ENCODE results near the gene GRM7.

Gene GRM7

DNA sequence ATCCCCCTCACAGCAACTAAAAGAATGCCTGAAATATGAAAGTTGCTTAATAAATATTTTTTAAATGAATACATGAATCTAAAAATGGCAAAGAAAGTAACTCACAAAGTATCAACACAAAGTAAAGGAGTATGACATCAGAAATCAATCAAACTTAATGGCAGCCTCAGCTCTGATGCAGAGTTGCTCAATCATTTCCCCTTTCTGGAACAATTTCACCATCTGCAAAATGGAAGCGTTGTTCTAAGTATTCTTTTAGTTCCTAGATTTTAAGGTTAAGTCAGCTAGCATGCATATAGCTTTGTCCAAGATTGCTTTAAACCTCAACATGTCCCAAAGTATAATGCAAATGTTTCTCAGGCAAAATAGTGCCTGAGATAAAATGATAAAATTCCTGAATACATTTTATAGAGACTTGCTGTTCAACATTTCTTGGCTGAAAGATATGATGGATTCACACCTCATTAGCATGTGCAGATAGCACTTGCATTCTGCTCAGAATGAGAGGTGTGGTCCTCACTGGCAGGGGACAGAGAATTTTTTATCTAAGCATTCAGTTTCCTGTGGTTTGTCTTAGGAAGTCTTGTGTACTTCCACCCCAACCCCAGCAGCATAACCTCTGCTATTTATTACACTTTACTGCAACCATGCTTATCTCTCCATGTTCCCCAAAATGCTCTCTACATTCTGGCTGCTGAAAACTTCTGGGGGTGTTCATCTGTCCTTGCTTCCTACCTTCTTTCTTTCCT is 429.3 kb downstream of the GRM7 start:
- no peak for FAIRE-seq
- DNase-seq (ENCODE audit: insufficient read length, low spot score), result no peak

DNA sequence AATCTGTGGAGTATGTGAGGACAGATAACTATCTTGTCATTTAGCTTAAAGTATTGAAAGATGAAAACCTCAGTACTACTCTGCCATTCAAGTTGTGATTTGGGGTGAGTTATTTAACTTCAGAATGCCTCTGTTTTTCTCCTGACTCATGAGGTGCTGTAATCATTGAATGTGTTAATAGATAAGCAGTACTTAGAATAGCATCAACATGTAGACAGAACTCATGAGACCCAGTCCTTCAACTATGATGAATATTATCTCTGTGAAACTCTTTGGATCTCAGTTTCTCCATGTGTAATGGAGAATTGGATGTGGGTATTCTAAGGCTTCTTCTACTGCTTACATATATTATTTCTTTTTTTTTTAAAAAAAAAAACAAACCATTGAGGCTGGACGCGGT is 431.4 kb downstream of the GRM7 start:
- no peak for FAIRE-seq
- no peak for DNase-seq (ENCODE audit: insufficient read length, low spot score)

DNA sequence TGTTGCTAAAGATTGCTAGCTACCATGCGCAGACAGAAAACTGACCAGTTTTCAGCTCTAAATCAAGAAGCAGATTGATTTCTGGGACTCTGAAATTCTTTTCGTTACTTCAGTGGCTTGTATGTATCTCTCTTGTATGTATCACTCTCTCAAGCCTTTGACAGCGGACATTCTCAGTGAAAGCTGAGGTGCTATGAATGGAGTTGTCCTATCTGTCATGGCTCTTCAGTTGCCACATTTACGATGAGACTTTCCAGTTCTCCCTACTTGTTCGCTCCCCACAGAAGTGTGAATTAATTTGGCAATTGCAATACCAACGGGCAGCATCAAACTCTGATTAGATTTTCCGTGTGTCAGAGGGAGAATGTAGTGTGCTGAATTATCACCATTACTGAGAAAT is 432.4 kb downstream of the GRM7 start:
- no peak for FAIRE-seq

DNA sequence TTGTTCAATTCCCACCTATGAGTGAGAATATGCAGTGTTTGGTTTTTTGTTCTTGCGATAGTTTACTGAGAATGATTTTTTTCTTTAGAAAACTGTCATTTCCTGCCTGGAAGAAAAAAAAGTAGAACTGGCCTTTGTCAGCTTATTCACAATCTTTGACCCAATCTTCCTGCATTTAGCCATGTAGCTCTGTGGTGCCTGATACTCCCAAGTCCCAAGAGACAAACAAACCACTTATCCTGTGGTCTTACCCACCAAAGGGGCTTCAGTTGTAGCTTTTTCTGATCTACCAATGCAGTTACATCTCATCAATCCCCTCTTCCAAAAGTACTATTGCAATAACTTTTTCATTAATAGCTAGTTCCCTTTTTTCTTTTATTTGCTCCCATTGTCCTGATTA is 444.6 kb downstream of the GRM7 start:
- DNase-seq (ENCODE audit: insufficient read length, low spot score) (no peak), FAIRE-seq (no peak)

More for the DNA sequence above, 432.4 kb downstream of the GRM7 start:
- DNase-seq (ENCODE audit: insufficient read length, low spot score), result no peak

DNA sequence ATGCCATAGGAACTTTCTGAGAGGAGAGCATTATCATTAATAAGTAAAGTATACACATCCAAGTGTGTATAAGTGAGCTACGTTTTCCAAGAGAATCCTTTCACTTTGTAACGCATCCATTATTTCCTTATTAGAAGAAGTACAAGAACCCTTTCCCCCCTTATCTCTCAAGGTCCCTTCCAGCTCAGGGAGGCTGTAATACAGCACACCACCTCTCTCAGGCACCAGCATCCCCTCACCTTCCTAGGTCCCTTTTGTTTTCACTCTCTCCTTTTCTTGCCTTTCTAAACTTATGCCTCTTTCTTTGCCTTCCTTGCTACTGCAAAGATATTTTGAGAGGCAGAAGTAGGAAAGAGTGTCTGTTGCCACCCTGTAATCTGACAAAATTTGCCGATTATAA is 446.0 kb downstream of the GRM7 start:
- DNase-seq (ENCODE audit: insufficient read length, low spot score), result no peak
- FAIRE-seq, result no peak

DNA sequence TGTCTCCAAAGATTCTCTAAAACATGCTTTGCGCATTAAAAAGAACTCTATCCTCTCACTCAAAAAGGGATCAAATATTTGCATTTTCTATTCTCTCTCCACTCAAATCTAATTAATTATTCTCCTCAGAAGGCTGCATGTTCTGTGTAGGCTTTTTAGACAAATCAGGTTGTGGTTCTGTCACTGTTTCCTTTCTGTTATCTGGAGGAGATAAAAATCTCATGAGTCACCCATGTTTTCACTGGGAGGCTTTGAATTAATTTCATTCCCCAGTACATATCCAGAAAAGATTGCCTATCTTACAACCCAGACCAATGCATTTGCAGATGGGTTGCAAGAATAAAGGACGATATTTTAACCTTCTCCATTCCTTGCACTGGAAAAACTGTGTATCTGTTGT is 446.5 kb downstream of the GRM7 start:
- DNase-seq (ENCODE audit: insufficient read length, low spot score), result no peak
- no peak for FAIRE-seq

DNA sequence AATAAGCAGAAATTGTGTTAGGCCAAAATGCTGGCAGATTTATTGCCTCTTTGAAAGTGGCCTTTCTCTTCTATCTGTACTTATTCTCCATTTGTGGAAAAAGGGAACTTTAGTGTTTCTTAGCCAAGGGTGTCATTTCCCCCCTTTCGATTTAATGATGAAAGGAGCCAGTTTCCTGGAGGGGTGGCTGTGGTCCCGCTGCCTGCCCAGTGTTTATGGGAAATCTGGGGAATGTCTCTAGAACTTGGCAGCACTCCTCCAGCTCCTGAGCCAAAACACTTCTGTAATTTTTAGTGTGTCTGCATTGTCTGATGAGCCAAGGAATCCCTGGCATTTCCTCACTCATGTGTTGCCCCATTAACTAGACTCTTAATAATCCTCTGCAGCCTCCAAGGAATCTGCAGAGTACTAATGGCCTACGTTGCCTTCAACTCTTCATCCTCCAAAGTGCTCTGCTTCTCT is 448.8 kb downstream of the GRM7 start:
- DNase-seq (ENCODE audit: insufficient read length, low spot score) (no peak), FAIRE-seq (no peak)

DNA sequence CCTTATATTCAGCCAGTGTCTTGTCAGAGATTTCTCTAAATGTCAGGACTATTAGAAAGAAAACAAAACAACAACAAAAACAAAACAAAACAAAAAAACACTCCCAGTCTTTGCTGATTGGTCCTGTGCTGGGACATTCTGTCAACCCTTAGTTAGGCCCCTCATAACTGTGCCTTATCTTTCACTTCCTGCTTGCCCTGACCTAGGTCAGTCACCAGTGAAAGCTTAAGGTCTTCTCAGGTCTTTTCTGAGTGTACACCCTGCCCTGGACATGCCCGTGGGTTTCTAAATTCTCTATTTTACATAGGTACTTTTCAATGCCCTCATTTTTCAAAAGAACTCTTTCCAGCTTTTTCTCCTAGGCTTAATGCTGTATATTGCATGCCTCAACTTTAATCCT is 454.1 kb downstream of the GRM7 start:
- DNase-seq (ENCODE audit: insufficient read length, low spot score), result no peak
- FAIRE-seq, result no peak

DNA sequence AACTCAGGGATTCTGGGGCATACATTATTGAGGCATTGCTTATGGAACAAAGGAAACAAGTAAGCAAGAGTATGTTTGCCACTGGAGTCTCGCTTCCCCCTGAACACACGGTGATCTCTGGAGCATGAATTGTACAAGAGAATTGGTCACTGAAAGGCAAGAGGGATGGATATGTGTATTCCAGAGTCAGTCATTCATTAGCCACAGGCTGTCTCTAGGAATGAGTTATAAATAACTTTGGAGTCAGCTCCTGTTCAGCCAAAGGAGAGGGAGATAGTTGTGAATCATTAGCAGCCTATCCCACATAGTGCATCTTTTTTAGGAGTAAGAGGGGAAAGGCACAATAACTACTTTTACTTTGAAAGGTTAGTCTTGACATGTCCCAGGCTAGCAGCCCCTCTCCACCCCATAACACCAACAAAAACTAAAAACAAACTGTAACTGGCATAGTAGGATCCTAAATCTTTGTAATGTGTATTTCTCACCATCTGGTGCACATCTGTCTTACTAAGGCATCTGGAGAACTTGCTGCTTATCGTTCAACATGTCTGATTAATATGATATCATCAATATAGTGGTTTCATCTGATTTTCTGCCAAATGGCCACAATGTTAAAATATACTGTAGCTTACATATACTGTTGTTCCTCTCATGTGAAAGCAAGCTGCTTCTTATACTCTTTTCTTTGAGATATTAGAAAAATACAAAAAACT is 462.2 kb downstream of the GRM7 start:
- FAIRE-seq (no peak), DNase-seq (ENCODE audit: insufficient read length, low spot score) (no peak)

DNA sequence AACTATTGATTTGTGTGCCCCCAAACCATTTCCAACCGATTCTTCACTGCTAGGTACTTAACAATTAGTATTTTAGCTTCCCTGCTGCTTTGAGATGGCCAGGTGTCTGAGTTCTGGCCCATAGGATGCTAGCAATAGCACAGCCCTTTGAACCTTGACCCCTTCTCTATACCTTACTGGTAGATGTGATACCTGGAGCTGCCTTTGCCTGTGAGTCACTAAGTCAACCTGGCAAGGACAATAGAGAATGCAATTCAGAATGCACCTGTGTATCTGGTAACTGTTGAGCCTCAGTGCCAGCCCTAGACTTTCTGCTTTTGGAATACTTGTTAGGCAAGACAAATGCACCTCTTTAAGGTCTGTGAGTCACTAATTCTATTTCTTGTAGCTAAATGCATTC is 467.4 kb downstream of the GRM7 start:
- no peak for DNase-seq (ENCODE audit: insufficient read length, low spot score)
- no peak for FAIRE-seq

DNA sequence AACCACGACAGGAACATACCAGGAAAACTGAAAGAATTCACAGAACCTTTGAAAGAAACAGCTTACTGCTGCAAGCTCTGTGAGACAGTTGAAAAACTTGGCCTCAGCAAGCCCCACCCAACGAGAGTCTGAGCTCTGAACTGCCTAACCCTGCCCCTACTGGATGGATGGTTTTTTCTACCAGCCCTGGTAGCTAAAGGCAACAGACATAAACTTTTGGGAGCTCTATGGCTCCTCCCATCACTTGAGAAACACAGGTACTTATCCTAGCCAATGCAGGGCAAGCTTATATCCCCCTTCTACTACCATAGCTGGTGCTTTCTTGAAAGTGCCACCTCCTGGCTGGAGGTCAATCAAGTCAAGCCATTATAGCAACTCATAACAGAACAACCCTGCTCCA is 471.8 kb downstream of the GRM7 start:
- FAIRE-seq (no peak), DNase-seq (ENCODE audit: insufficient read length, low spot score) (no peak)

DNA sequence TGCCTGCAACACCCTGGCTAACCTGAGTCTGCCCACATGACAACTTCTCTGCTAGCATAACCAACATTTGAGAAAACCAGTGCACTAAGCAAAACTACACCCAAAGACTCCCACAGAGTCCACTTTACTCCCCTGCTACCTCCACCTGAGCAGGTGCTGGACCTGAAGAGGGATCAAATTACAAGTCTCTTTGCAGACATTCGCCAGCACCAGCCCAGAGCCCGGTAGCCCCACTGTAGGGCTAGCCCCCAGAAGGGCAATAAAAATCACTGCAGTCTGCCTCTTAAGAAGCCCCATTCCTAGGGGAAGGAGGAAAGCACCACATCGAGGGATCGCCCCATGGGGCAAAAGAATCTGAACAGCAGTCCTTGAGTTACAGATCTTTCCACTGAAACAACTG is 472.2 kb downstream of the GRM7 start:
- DNase-seq (ENCODE audit: insufficient read length, low spot score), result no peak
- no peak for FAIRE-seq

DNA sequence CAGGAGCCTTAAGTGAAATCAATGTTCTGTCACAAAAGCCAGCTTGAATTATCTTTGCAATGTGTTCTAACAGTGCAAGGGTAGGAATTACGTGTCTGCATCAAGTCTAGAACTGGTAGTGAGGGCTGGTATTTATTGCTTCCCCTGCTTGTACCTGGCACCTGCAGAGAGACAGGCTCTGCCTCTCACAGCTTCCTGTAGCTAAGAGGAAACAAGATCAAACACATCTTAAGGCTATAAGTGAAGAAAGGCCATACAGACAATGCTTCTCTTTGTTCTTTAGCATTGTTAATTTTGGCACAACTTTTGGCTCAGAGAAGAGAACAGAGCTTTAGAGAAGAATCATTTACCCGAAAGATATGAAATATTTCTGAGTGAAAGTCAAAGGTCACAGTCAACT is 479.9 kb downstream of the GRM7 start:
- no peak for DNase-seq (ENCODE audit: insufficient read length, low spot score)

DNA sequence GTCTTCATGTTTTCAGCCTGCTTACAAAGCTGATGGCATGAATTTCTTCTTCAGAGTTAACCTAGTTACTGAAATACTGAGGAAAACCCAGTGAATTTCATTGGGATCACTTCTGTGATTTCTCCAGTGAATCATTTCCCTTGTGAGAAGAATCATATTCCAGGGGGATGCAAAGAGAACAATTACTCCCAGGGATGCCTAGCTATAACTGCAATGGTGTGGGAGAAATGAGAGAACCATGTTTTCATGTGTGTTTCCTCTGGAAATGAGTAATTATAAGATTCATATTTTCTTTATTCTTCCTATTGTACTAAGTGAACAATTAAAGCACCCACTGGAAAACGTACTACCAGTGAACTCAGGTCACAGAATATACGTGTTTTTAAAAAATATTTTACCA is 485.4 kb downstream of the GRM7 start:
- FAIRE-seq (no peak), DNase-seq (ENCODE audit: insufficient read length, low spot score) (no peak)

More for the DNA sequence above, 479.9 kb downstream of the GRM7 start:
- FAIRE-seq, result no peak

DNA sequence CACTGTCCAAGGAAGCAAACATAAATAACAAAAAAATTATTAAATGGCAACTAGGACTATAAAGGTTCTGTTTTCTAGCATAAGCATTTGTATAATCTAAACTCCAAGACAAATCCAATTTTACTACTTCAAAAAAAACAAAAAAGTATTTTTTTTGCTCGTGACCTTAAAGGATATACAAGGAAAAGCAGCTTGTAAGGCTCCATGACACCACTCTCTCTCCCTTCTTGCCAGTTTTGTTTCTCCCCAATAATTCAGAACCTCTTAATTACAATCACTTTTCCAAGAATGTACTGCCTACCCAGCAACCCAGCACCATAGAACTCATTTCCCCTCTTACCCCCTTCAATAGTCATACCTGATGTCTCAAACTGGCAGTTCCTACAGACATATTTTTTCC is 496.2 kb downstream of the GRM7 start:
- FAIRE-seq (no peak), DNase-seq (ENCODE audit: insufficient read length, low spot score) (no peak)

DNA sequence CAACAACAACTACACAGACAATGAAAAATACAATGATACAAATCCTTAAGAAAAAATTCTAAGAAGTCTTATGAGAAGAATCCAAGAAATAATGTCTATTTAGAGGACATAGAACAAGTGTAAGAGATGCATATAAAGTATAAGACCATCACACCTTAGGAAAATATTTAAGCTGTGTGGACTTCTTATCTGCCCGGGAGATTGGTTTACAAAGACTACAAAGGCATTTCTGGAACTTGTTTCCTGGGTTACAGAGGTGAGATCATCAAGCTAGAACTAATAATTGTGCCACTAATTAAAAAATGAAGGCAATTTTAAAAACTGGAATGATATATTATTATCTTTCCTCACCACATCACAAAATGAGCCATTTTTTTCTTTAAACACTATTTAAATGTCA is 507.1 kb downstream of the GRM7 start:
- no peak for DNase-seq (ENCODE audit: insufficient read length, low spot score)
- no peak for FAIRE-seq

DNA sequence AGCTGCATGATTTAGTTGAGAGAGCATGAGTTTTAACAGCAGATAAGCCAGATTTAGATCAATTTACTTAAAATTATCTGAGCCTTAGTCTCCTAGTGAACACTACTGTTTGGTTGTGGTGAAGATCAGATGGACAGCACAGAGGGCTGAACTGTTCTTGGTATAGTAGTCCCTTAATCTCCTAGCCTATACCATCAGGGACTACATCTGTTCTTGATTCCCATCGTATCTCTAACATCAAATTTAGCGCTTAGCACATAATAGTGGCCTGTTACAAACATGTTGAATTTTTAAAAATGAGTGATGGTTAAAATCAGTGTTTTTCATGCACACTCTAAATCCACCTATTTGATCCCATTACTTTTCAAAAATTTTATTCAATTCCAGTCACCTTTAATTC is 507.7 kb downstream of the GRM7 start:
- no peak for DNase-seq (ENCODE audit: insufficient read length, low spot score)
- FAIRE-seq, result no peak

DNA sequence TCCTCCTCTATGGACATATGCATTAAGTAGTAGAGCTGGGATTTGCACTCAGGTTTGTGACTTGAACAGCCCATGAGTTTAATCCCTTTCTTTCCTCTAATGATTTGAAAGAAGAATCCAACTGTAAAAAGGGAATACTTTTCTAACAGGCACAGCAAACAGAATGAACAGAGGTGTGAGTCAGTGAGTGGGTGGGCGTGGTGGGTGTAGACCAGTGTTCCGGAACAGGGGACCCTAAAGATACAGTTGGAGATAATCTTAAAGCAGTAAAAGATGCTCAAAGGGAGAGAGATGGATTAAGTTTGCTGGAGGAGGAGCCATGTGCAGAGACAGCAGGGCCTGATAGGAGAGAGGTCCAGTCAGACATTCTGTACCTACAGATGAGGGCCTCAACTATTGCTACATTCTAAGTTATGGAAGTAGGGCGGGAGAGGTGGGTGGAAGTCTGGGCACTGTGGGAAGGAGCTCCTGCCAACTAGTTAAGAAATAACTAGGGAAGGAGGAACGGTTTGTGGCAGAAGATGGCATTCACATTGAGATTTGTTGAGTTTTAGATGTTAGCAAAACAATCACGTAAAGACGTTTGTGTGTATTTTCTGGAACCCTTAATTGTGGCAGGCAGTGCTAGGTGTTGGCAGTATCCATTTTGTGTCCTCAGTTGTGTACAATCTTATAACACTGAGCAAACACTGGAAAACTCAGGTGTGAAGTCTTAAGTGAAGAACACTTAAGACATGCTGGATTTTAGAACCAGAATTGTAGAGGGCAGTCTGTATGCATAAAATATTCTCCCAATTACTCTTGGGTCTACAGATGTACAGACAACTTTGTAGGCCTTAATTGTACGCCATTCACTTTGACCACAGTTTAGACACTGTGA is 511.0 kb downstream of the GRM7 start:
- FAIRE-seq, result no peak
- no peak for DNase-seq (ENCODE audit: insufficient read length, low spot score)

DNA sequence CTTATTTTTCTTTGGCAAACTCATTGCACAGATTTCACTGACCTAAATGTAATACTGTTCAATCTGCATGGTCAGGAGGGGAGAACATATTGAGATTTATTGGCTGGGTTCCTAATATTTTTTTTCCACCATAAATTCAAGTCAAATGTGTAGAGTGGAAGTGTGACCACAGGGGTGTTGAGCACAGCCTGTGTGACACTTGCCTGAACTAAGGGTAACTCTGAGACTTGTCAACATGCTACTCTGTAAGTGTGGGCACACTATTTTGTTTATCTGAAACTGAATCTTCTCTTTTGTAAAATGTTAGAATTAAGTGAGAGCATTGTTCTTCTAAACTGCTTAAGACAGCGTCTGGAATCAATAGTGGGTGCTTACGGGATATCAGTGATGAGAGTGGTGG is 516.2 kb downstream of the GRM7 start:
- no peak for DNase-seq (ENCODE audit: insufficient read length, low spot score)
- no peak for FAIRE-seq

DNA sequence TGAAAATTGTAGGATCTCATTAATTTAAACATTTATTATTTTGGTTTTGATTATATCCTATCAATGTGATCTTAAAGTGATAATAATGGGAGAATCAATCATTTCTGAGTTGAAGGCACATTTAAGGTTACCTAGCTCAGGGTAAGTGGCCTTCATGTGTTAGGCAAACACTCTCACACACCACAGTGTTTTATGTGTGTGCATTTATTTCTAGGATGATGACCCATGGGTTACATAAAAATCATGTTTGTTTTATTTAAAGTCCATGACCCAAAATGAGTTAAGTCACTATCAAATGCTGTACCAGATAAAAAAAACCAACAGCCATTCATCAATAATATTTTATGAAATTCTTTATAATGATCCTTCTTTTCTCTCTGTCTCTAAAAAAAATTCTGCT is 520.8 kb downstream of the GRM7 start:
- DNase-seq (ENCODE audit: insufficient read length, low spot score), result no peak
- FAIRE-seq, result no peak

DNA sequence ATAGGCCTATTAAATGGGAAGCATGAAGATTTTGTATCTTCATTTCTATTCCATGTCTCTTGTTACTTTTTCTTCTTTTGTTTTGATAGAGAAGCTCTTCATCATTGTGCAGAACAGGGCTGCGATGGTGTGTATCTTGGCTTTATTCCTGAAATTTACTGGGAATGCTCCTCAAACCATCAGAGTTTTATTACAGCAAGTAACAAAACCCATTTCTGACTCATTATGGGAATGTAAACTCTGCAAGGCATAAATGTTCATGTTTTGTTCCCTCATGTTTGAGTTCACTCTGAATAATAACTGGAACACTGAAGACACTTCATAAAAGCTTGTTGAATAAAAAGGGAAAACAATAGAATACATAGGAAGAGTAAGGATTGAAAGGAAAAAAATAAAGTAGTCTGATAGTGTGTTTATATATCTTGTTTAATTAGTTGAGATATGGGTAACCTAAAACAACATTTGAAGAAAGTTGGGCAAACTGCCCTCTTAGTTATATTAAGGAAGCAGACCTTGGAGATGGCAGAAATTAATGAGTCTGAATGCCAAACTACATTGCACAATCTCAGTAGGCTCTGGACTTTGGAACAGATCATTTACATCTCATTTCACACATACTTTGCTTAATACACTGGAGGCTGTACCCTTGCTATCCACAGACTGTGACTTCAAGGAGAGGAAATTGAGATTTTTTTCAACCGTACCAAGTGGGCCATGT is 521.5 kb downstream of the GRM7 start:
- FAIRE-seq, result no peak
- no peak for DNase-seq (ENCODE audit: insufficient read length, low spot score)
